ENCODE data around the gene CFAP119.

- TF ChIP-seq POLR2A (IDR thresholded peaks at IDR 0.05; ENCODE audit: extremely low read depth, insufficient read length) (no peak), CTCF (IDR thresholded peaks at IDR 0.05; ENCODE audit: low read depth, low read length) (no peak), MYC (IDR thresholded peaks at IDR 0.05; ENCODE audit: low read depth, low read length) (no peak)
These were observed 2.2 kb upstream of the CFAP119 start for GRCh38 chr16:30764086-30764485.

All from NB4 (cell line).